NCI-H2107 treated with DMSO at 0.1 percent for 48 hours (cell line): ENCODE results near the gene IGF2BP3.
"Not testable (repeated sequence)": the region's sequence is repeated elsewhere in the genome, so short reads cannot be mapped to it uniquely, and the experiment has no call there.

Experiments used
- DNase-seq: peaks from one replicate; lab custom pipeline; 2025; ENCODE audit not compliant: unreplicated experiment; lab: John Stamatoyannopoulos, UW

IGF2BP3 gene

DNA sequence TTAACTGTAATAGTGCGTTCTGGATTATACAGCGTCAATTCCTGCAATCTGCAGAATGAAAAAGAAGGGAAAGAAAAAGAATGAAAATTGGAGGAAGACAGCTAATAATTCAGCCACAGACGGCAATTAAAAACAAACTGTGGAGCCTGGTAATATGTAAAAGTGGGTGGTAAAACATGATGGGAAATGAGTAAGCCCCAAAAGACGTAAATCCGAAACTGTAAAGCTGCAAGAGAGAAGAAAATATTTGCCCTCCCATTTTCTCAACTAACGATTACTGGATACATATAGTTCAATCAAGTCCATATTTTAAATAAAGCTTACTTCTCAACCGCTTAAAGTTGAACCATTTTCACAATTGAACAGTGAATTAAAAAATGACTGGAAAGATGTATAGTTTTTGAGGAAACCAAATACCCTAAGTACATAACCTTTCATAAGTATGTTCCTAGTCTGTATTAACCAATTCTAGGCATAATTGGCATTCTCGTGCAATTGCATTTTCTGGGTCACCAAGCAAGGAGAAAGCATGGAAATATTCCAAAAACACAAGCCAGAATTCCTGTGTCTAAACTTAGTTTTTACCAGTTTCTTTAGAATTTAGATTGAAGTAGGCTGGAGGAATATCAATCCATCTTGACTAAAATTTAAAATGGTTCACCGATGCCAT lies 126.3 kb downstream of the IGF2BP3 start:
- no peak for DNase-seq

DNA sequence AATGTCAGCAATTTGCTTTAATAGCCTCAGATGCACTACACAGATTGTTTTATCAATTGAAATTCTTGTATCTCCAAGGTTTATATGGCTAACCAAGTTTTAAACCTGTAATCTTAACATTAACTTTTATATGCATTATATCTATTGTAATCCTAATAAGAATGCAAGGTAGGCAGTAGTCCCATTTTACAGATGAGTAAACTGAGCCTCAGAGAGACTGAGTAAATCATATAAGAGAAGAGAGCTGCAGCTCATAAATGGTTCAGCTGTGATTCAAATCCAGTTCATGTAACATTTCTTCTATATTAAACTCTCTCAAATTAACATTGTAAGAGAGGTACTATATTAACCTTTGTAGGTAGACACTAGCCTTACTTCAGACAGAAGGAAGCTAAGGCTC lies 127.2 kb downstream of the IGF2BP3 start:
- no peak for DNase-seq

DNA sequence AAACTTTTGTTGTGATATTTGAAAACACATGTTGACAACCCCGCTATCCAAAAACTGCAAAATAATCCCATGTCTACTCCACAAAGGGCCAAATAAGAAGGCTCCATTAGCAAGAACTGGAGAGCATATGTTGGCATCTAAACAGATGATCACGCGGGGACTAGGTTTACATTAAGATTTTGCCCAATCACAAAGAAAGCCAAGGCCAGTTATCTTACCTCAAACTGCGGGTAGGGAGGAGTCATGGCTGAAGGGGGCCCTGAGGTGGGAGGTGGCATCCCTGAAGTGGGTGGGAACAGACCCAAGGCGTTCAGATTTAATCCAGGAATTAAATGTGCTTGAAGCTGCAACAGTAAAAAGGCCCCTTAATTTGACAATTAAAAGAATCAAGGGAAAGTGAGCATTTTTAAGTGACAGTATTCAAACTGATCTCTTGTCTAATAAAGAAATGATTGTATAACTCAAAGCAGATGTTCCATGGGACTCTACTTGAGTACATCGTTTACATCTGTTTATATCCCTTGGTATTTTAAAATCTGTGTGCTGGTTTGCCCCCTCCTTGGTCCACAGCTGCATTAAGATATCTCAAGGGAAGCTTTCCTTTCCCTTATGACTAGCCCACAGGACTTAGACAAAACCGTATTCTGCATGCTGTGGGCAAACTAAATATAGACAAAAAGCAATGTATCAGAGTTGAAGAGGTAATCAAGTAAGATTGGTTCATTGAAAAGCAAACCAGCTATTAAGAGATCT lies 128.3 kb downstream of the IGF2BP3 start:
- no peak for DNase-seq

DNA sequence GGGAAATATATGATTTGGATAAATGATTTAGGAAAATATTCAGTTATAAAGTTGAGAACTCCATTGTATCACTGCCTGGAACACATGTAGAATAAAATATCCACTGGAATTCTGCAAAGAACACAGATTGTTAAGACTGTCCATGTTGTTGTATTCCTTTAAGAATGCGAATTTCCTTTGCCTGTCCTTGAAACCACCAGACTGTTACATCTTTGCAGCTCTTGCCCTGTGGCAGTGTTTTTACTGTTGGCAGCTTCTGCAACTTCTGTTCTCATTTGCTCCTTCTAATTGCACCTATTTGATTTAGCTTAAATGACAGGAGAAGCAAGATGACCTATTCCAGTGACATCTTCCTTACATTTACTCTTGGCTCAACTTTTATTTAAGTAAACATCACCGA lies 131.4 kb downstream of the IGF2BP3 start:
- no peak for DNase-seq

DNA sequence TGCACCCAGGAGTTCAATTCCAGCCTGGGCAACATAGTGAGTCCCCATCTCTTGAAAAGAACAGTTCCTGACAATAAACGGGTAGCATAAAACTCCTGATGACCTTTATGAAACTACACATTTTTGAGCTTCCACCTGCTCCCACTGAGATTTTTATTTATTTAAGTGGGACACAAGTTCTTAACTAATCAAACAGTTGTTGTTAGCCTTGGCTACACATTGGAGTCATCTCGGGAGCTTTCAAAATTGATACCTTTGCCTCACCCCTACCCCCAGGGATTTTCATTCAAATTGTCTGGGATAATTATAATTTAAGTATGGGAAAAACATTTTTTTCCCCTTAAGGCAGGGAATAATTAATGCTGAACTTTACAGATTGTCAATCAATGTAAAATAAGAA lies 131.9 kb downstream of the IGF2BP3 start:
- DNase-seq, result no peak

DNA sequence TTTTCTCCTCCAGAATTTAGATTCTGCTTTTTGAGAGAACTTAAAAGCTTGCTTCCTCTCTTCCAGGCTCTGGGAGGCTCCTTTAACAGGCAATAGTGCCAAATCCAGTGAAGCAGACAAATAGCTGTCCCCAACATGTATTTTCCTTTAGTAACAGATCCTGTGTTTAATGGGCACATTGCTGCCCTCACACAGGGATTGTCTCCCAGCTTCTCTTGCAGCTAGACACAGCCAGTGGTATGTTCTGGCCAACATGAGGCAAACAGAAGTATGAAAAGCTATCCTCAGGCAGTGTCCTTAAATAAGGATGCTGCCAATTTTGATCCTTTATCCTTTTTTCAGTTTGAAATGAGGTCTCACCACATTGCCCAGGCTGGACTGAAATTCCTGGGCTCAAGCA lies 132.9 kb downstream of the IGF2BP3 start:
- DNase-seq, result no peak

DNA sequence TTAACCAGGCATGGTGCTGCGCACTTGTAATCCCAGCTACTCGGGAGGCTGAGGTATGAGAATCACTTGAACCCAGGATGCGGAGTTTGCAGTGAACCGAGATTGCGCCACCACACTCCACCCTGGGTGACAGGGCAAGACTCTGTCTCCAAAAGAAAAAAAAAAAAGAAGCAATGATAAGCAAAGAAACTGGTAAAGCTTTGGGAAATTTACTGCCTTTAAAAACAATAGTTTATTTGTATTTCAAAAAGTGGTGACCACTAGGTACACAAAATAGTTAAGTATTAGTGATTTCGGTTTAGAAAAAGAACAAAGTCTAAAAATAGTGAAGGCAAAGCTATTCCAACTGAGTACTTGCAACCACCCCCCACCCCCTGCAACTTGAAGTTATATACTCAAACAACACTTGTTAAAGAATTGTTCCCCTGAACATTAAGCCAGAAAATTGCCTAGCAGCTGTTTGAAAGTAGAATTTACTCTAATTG lies 133.4 kb downstream of the IGF2BP3 start:
- no peak for DNase-seq

DNA sequence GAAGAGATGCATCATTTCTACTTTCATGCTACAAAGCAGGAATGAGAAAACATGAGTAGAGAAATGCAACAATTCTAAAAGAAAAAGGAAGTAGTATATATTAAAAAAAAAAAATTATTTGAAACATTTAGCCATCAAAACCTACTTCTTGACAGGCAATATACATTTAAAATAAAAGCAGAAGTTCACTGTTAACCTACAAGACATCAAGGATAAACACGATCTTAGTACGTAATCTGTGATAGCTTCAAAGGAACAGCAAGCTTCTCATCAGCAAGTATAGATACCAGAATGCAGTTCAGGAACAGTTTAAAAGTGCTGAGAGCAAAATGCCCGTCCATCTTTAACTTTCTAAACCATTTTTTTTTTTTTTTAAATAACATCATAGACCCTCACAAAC lies 134.2 kb downstream of the IGF2BP3 start:
- DNase-seq, result no peak

DNA sequence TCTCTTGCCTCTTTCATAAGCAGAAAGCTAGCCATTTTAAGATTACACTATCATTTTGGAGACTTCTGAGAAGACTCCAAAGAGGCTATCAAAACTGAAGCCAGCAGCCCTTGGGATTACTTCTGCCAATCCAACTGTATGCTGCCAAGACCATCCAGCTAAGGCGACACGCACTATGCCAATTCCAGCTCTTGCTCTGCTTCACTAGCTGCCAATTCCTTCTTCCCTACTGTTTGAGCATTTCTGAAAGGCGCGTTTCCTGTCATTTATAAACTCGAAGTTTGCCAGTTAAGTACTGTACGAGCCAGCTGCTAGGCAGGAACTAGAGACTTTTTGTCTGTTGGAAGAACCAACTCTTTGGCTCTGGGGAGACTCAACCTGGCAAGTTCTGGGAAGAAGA lies 134.7 kb downstream of the IGF2BP3 start:
- DNase-seq, result no peak

DNA sequence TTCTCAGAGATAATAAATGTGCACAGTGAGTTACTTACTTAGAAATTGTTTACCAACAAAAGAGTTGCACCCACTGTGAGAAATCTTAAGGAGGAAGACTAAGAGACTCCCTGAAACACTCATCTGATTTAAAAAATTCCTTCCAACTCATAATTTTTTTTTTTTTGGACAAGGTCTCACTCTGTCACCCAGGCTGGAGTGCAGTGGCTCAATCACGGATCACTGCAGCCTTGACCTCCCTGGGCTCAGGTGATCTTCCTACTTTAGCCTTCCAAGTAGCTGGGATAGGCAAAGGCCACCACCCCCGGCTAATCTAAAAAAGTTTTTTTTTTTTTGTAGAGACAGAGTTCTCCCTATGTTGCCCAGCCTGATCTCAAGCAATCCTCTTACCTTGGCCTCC lies 135.2 kb downstream of the IGF2BP3 start:
- DNase-seq, result no peak

DNA sequence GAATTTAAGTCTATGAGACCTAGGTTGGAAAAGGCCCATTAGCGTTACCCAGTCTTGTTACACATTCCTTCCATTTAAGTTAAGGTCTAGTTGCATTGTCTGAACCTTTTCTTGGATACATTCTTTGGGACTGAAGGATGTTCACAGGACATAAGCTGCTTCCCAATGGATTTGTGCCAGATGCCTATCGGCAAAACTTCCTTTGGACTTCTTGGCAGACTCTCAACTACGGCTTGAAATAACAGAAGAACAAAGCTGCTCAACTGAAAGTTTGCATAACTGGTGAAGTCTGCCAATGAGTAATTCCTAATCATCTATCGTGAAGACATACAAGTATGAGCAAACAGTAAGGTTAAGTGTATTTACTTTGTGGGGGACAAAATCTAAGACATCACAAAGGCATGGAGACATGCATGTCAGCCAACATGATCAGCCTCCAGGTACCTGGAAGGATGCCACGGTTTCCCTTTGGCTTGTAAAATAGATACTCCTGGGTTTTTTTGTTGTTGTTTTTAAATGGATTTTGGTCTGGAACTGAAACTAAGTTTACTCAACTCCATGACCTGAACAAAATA lies 135.7 kb downstream of the IGF2BP3 start:
- no peak for DNase-seq

DNA sequence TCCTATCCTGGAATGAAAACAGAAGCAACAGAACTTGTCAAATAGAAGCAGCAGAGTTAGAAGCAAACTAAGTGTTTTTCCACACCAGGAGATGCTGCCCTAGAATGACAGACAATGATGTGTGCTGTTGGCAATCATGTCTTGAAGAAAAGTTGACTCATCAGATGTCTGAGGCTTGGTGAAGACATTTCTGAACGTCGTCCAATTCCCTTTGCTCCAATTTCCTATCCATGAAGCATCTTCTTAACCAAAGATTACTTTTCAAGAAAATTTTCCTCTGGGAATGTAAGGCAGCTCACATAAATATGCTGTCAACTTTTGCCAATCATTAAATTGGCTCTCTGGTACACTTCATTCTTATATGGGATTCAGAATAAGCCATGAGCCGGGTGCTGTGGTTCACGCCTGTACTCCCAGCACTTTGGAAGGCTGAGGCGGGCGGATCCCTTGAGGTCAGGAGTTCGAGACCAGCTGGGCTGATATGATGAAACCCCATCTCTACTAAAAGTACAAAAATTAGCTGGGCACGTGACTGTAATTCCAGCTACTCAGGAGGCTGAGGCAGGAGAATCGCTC lies 136.5 kb downstream of the IGF2BP3 start:
- no peak for DNase-seq

DNA sequence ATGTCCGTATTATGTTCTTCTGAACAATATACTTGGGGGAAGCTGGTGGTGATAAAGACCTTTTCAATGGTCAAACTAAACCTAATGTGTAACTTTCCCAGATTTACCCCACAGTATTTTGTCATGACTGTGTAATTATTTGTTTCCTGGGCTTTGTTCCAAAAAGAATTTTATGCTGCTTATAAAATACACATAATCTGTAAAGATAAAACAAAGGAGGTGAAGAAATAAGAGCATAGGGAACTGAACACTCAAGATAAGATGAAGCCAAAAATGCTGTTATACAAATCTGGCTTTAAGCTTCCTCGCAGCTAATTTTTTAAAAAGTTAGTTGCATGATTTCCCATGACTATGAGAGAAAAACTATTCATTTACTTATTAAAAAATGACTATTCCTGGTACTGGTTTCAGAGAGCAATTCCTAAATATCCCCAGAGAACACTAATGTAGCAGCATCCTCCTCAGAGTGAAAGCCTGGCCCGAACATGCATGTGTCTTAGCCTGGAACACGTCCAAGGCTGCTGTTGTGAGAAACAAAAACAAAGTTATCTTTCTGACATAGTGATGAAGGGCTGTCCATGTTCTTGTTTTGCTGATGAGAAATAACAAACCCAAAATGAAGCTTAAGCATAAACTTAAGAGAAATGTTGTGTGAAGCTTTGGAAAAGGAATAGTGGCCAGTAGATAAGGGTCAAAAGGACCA lies 137.2 kb downstream of the IGF2BP3 start:
- no peak for DNase-seq

DNA sequence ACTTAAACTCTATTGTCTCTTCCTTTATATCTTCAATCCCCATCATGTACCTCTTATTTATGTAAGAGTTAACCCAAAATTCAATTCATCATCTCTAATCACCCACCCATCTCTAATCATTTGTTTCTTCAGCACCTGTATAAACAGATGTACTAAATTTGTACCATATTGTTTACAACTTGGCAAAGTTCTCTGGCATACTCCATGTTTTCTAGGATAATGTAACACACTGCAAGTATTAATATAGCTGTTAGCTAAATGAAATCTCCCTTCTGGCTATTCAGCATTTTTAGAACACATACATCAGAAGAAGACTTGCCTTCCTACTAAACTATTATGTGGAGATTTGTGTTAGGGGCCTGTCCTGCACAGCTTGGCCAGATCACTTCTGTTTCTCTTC lies 138.1 kb downstream of the IGF2BP3 start:
- DNase-seq, result no peak

DNA sequence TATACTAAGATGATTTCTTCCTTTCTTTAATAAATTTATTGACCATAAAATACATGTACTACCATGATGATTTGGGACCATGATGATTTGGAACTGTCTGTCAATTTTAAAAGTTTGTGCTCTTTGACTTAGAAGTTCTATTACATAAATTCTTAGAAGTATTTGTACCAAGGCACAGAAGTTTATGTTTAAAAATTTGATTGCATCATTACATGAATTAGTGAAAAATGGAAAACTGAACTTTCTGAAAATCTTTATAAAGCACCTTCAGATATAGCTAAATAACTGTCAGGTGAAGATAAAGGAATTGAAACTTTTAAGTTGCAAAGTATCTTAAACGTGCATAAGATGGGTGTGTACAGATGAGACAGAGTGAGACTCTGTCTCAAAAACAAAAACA lies 139.2 kb downstream of the IGF2BP3 start:
- no peak for DNase-seq

DNA sequence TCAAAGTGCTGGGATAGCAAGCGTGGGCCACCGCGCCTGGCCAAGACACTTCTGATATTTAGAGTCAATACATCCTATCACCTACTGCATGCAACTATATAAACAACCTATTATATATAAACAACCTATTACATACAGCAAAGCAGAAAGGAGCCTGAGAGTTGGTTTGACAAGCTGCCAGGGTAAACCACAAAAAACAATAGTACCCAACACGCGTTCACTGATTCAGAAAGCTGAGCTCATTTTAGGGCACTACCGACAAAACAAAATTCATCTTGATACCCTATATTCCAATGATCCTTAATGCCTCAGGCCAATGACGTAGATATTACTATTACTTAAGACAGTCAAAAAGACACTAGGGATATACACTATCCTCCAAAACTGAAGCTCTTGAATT lies 154.9 kb downstream of the IGF2BP3 start:
- DNase-seq, result peak; percentile 94

DNA sequence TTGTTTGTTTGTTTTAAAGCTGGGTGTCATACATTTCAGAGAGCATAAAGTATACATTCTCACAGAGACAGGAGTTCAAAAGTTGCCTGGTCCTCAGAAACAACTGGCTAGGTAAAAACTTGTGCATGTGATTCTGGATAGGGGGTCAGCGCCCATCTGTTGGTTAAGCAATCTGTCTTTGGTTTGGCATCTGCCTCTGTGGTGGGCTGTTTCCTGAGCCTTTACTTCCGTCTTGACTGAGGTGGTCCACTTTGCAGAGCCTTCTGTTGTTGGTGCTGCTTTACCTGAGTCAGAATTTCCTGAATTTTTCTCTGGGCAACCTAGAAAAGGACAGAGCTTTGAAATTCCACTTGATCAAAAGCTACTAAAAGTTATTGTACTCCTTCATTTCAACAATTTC lies 158.2 kb downstream of the IGF2BP3 start:
- not testable (repeated sequence) for DNase-seq

DNA sequence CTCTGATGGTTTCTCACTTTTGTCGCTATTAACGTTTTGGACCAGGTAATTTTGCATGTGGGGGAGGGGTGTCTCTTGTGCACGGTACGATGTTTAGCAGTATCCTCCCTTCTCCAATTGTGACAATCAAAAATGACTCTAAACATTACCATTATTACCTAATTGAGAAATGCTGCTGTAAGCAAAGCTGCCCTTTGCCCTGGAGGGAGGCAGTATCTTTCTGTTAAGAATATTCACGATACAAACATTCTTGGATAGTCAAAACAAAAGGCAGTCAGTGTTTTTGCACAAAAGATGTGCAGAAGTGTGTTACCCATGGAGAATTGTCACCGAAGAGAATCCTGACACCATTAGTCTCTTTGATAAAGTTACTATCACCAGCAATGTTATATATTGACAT lies 161.5 kb downstream of the IGF2BP3 start:
- DNase-seq, result no peak

DNA sequence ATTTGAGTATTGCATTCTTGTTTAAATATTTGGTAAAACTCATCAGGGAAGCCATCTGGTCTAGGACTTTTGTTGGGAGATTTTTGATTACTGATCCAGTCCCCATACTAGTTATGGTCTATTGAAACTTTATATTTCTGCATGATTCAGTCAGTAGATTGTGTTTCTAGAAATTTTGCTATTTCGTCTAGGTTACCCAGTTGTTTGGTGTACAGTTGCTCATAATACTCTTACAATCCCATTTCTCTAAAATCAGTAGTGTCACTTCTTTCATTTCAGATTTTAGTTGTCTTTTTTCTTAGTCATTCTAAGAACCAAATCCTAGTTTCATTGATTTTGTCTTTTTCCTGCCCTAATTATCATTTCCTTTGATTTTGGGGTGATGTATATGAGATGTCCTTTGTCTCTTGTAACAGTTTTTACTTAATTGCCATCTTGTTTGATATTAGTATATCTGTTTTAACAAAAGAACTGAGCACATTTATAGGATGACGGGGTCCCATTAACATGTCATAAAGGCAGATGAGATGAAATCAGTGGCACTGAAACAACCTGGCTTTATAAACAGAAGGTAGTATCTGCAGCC lies 163.3 kb downstream of the IGF2BP3 start:
- DNase-seq, result no peak

DNA sequence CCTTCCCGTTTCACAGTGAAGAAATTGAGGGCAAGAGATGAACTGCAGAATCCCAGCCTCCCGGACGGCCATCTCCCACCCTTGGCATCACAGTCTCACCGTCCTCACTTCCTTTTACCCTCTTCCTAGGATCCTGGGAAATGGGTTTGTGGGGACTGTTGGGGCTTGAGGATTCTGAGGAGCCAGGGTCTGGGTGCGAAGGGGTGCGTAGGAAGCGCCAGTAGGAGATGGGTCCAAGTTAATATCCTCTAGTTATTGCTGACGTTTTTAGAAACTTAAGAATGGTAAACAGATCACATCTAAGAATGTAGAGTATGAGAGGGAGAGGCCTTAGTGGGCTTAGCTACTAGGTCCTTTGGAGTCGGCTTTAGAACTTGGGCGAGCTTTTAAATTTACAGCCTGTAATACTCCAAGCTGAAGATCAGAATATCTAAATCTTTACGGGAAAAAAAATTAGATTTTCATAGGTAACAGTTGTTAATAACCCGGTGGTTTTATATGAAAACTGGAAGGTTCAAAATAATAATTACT lies 170.5 kb downstream of the IGF2BP3 start:
- DNase-seq, result no peak
